GM10248 (cell line): ENCODE data around the gene C5.

Experiments used
- CTCF ChIA-PET: fragments of 300-600 bp; sonication (Branson Sonifier 250); formaldehyde crosslinking; extraction: SDS; loops from one replicate; lab custom pipeline; 2021; ENCODE audit warnings: antibody characterized with exemption; lab: Yijun Ruan, JAX
- POLR2A ChIA-PET: fragments of 350-650 bp; sonication (Branson Sonifier 250); formaldehyde crosslinking; extraction: SDS; loops from one replicate; lab custom pipeline; 2020; ENCODE audit warnings: antibody characterized with exemption; lab: Yijun Ruan, JAX
- DNase-seq: peaks from one replicate; pipeline ENCODE4 v3.0.0; 2012; ENCODE audit errors: extremely low spot score
- TF ChIP-seq, protein P1 (sequence below): IDR thresholded peaks from 2 replicates; pipeline ENCODE4 v1.5.1; 2012; ENCODE audit warnings: mild to moderate bottlenecking, low read depth; ENCODE audit errors: extremely low read depth, missing control alignments, control extremely low read depth

The C5 gene

DNA sequence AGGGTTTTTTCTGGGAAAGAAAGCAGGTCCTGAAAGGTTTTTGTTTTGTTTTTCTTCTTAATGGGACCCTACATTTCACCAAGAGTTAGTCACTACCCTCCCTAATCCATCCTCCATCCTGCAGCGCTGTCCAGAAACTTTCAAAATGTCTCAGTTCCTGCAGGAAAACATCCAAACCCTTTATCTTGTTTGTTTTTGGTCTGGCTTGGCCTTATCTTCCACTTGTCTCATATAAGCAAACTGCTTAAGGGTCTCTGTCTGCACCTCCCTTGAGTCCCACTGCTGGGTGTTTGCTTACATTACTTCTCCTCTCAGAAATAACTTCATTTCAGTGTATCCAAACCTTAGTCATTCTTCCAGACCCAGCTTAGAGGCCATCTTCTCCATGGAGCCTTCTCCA is 112.5 kb downstream of the C5 start:
- ChIA-PET CTCF (interaction anchor here (0.9 to 4.5 kb wide), 16 partner anchors 9 to 182 kb away, joined by 3 to 22 read pairs (median 5); partner anchors contain the start of gene TRAF1), POLR2A (no interaction called here)
- TF ChIP-seq, protein P1, sequence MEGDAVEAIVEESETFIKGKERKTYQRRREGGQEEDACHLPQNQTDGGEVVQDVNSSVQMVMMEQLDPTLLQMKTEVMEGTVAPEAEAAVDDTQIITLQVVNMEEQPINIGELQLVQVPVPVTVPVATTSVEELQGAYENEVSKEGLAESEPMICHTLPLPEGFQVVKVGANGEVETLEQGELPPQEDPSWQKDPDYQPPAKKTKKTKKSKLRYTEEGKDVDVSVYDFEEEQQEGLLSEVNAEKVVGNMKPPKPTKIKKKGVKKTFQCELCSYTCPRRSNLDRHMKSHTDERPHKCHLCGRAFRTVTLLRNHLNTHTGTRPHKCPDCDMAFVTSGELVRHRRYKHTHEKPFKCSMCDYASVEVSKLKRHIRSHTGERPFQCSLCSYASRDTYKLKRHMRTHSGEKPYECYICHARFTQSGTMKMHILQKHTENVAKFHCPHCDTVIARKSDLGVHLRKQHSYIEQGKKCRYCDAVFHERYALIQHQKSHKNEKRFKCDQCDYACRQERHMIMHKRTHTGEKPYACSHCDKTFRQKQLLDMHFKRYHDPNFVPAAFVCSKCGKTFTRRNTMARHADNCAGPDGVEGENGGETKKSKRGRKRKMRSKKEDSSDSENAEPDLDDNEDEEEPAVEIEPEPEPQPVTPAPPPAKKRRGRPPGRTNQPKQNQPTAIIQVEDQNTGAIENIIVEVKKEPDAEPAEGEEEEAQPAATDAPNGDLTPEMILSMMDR = no peak
- no peak for DNase-seq

DNA sequence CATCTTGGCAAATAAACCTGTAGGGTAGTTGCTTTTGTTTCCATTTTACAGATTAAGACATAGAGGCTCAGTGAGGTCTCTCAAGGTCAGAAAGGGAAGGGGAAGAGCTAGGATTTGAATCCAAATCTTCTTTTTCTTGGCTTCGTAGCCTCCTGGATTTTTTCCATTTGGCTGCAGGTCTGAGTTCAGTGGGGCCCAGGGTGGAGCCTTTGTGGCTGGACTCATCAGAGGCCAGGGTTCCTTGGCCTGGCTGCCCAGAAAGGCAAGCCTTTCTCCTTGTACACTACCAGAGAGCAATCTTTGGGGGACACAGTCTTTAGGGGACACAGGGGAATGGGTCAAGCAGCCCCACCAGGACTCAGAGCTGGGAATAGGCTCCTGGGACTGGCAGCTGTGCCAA is 112.9 kb downstream of the C5 start:
- no peak for DNase-seq
- TF ChIP-seq, protein P1 = no peak
- CTCF ChIA-PET = interaction anchor here (0.9 to 4.5 kb wide), 17 partner anchors 10 to 181 kb away, joined by 3 to 22 read pairs (median 5); partner anchors contain the start of gene TRAF1
- POLR2A ChIA-PET = no interaction called here

DNA sequence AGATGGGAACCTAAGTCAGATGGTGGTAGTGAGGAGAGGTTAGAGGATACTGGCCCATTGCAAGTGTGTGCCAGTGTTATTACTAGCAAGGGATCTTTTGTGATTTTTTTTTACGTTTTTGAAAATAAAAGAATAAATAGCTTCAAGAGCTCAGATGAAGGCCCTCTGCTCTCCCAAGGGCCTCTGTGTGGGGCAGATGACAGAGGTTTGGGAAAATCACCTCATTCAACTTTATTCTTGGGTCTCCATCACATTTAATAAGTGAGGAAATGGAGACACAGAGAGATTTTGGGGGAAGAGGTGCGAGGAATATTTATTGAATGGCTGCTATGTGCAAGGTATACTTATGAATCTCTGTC is 113.3 kb downstream of the C5 start:
- CTCF ChIA-PET = interaction anchor here (0.8 to 4.5 kb wide), 17 partner anchors 10 to 181 kb away, joined by 3 to 22 read pairs (median 5); partner anchors contain the start of gene TRAF1
- no peak for DNase-seq
- TF ChIP-seq, protein P1 = no peak
- POLR2A ChIA-PET = no interaction called here

DNA sequence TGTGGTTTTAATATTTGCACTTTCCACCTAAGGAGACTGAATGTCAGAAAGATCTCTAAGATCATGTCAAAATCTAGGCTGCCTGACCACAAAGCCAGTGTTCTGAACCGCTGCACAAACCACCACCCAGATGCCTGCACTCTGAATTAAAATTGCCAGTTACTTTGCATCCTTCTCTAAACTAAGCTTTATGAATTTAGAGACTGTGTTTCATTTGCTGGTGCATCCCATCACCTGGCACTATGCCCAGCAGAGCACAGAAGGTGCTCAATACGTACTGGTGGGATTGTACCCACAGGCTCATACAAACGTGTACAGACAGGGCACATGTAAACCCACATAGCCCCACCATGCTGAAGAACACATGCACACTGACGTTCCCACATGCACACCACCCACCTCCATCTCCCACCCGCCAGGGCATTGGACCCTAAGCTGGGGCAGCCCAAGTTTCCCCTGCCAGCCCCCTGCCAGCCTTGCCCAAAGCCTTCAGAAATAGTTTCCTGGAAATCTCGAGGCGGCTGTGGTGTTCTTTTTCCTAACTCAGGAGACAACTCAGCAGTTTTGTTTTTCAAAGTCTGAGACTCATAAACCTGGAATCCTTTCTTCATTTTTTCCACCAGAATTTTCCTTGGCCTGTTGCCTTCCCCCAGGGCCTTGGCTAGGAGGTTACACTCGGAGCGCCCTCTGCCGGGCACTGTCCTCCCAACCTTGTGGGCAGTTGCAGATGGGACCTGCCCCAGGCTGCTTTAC is 113.9 kb downstream of the C5 start:
- peak; percentile 77 for DNase-seq
- ChIA-PET CTCF (interaction anchor here (0.8 to 4.5 kb wide), 15 partner anchors 10 to 180 kb away, joined by 3 to 22 read pairs (median 5); partner anchors contain the start of gene TRAF1), POLR2A (no interaction called here)
- TF ChIP-seq, protein P1 = peak; percentile 97

DNA sequence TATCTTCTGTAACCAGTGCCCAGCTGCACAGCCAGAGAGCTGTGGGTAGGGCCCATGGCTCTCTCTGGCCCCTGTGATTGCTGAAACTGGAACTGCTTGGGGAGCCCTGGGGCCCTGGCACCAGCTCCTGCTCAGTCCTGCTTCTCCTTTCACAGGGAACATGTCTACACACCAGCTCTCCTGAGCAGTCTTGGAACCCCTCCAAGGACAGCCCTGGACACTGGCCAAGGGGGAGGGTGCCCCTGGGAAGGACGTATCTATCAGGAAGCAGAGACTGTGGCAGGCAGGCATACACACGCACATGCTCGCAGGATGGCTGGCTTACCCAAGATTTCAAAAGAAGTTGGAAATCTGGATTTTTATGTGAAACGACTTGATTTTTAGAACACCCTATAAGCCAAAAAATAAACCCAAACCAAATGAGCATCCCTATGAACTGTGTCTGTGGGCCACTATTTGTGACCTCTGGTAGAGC is 114.7 kb downstream of the C5 start:
- ChIA-PET CTCF (interaction anchor here (1.0 to 4.5 kb wide), 8 partner anchors 11 to 180 kb away, joined by 3 to 22 read pairs (median 9); no protein-coding TSS in a partner anchor), POLR2A (no interaction called here)
- no peak for DNase-seq
- TF ChIP-seq, protein P1 = no peak

DNA sequence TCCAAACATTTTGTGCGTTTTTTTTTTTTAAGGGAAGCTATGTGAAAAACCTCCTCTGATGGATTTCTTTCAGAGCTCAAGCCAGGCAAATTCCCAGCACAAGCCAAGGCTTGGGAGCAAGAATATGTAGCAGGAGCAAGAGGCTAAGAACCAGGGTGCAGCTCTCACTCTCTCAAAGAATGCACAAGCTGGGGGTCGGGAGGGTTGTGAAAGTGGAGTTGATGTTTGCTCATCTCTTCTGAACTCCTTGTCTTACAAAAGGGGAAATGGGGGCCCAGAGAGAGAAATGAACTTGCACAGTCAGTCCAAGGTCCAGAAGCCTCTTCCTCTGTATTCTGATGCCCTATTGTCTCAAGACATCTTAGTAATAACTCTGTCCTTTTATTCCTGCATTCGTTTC is 115.8 kb downstream of the C5 start:
- TF ChIP-seq, protein P1 = no peak
- CTCF ChIA-PET = interaction anchor here (1.6 to 4.5 kb wide), 3 partner anchors 10 to 65 kb away, joined by 6 to 22 read pairs (median 13); no protein-coding TSS in a partner anchor
- POLR2A ChIA-PET = no interaction called here
- DNase-seq = no peak
